Kidney (tissue), 14 donors: ENCODE measurements around the gene SNAPIN. TPM values are rescaled to one million over a fixed set of nuclear protein-coding genes. Genes with fewer than 3 reads are reported as not detected.

Source experiments
- DNase-seq, 5 donors: peaks; one replicate each; pipeline ENCODE4 v3.0.0-alpha.2; 2013 to 2020
- FAIRE-seq: peaks from 2 replicates; lab custom pipeline; 2012; peaks lifted over from hg19 to GRCh38; lab: Jason Lieb, UNC
- H3K27ac ChIP-seq, 2 donors: one replicate each; pipeline ENCODE4 v1.7.0; 2013; ENCODE audit warnings: low read depth in 2 of 2, low read length in 2 of 2, inconsistent platforms in 1 of 2
- H3K27me3 ChIP-seq: one replicate; pipeline ENCODE4 v1.7.1; 2013; ENCODE audit warnings: low read length, inconsistent platforms; ENCODE audit not compliant: control insufficient read depth, insufficient read depth
- H3K36me3 ChIP-seq, 3 donors: one replicate each; pipeline versions ENCODE4 v1.7.0 to v1.7.1; 2013; ENCODE audit warnings: low read length in 3 of 3, control low read depth in 1 of 3, inconsistent platforms in 1 of 3; ENCODE audit not compliant: insufficient read depth in 3 of 3, control insufficient read depth in 2 of 3
- H3K4me1 ChIP-seq, 3 donors: one replicate each; pipeline versions ENCODE4 v1.7.0 to v1.7.1; 2013; ENCODE audit warnings: low read length in 3 of 3, inconsistent platforms in 1 of 3, low read depth in 1 of 3; ENCODE audit not compliant: control insufficient read depth in 2 of 3, insufficient read depth in 2 of 3
- H3K4me3 ChIP-seq, 3 donors: one replicate each; pipeline versions ENCODE4 v1.7.0 to v1.8.1; 2013; ENCODE audit warnings: low read length in 3 of 3, control low read depth in 1 of 3, inconsistent platforms in 1 of 3
- H3K9ac ChIP-seq, 3 donors: one replicate each; pipeline versions ENCODE4 v1.7.0 to v1.7.1; 2013; ENCODE audit warnings: low read length in 3 of 3, control low read depth in 1 of 3, inconsistent platforms in 1 of 3
- H3K9me3 ChIP-seq, 3 donors: one replicate each; pipeline versions ENCODE4 v1.7.0 to v1.7.1; 2013; ENCODE audit warnings: low read length in 3 of 3, control low read depth in 1 of 3, inconsistent platforms in 1 of 3; ENCODE audit not compliant: control insufficient read depth in 2 of 3, insufficient read depth in 1 of 3
- CTCF ChIP-seq: IDR thresholded peaks from 3 replicates; pipeline ENCODE4 v1.5.1; 2012; ENCODE audit warnings: mild to moderate bottlenecking, moderate library complexity, borderline replicate concordance; ENCODE audit not compliant: insufficient read depth; ENCODE audit errors: extremely low read depth
- intact Hi-C: fragments of 100-400 bp; cut with DNase I; formaldehyde crosslinking; loops from one replicate; pipeline ENCODE4 v1.11.1; 2022
- polyA plus RNA-seq: library from polyadenylated mRNA; stranded (reverse); fragments of 350-450 nt; fragmentation: Illumina TruSeq; extraction: RNeasy Lipid Tissue Mini Kit (QIAGEN cat#74804); gene quantifications from one replicate; pipeline ENCODE4 v1.2.3, GENCODE V29; 2014; ENCODE audit warnings: low read depth, low replicate concordance; ENCODE audit not compliant: insufficient read depth
- total RNA-seq: library from RNA; stranded (reverse); fragmentation: NEBNext Ultra II Directional; extraction: Animal tissue kit (Norgen Biotek cat#: 25700); gene quantifications from one replicate; pipeline ENCODE4 v1.2.1, GENCODE V29; 2021
- donor health status: control.
- donor health status: control.
- donor health status: control.
- donor health status: control.
- donor health status: control.
- donor health status: DM: yes; HTN: yes; CAD: no.
- donor health status: Normal renal cell carcinoma (clear cell type).

SNAPIN gene
- total and polyA plus RNA-seq, 2 donors from 2014 or later = 46.2 to 59.8 TPM

GRCh38 chr1:153611356-153611755, 47.1 kb upstream of the SNAPIN start:
- Histone ChIP-seq H3K9me3 (no peaks in the 10 kb centered on the region), H3K4me3 (peak overlapping the region in 2 of 3 donors; percentile 80 to 81), H3K9ac (peak overlapping the region in 2 of 3 donors; percentile 37 to 92), H3K4me1 (peaks cover 7 to 20% (median 19%) of the 10 kb centered on the region in 3 donors), H3K36me3 (peaks cover 0 to 8% (median 2%) of the 10 kb centered on the region in 3 donors), H3K27ac (peak overlapping the region; percentile 11 to 13), H3K27me3 (no peaks in the 10 kb centered on the region)
- no peak for TF ChIP-seq CTCF
- FAIRE-seq (no peak), DNase-seq (peak in 1 of 5 donors; percentile 2)
- intact Hi-C loops = no loop called here

- intact Hi-C loops = no loop called here
- Histone ChIP-seq H3K4me3 (peak overlapping the region; percentile 59 to 81 (median 80)), H3K9me3 (no peaks in the 10 kb centered on the region), H3K4me1 (peaks cover 7 to 25% (median 24%) of the 10 kb centered on the region in 3 donors), H3K9ac (peak overlapping the region in 2 of 3 donors; percentile 78 to 92), H3K27me3 (no peaks in the 10 kb centered on the region), H3K36me3 (peaks cover 0 to 2% (median 0%) of the 10 kb centered on the region in 3 donors), H3K27ac (peak overlapping the region; percentile 82 to 90)
- peak in 4 of 5 donors; percentile 37 to 70 (median 58) for DNase-seq
- FAIRE-seq = no peak
- TF ChIP-seq CTCF = no peak
Observed at GRCh38 chr1:153612111-153612754, 46.3 kb upstream of the SNAPIN start.

- FAIRE-seq (no peak), DNase-seq (peak; percentile 75 to 93 (median 86))
- Histone ChIP-seq H3K4me1 (peaks cover 7 to 28% (median 24%) of the 10 kb centered on the region in 3 donors), H3K27me3 (no peaks in the 10 kb centered on the region), H3K36me3 (no peaks in the 10 kb centered on the region), H3K27ac (peak within 1 kb of the TSS; percentile 82 to 90), H3K4me3 (peak within 1 kb of the TSS; percentile 59 to 81 (median 80)), H3K9ac (peak within 1 kb of the TSS; percentile 5 to 92 (median 78)), H3K9me3 (no peaks in the 10 kb centered on the region)
- TF ChIP-seq CTCF = no peak
- intact Hi-C loops = no loop called here
Observed at GRCh38 chr1:153612755-153613331, 45.7 kb upstream of the SNAPIN start, which contains the start of gene S100A16. Gene S100A16 (minus strand): TSS chr1:153613137. CDS start chr1:153608151, 4,986 bp downstream.
